Endodermal cell (in vitro differentiated cells): ENCODE measurements around the gene KLF4. TPM values are rescaled to one million over a fixed set of nuclear protein-coding genes. Genes with fewer than 3 reads are reported as not detected.

ENCODE experiments used
- DNase-seq: peaks from one replicate; pipeline ENCODE4 v3.0.0-alpha.2; 2017
- H3K27ac ChIP-seq: 2 replicates; pipeline ENCODE4 v1.5.1; 2013; ENCODE audit warnings: mild to moderate bottlenecking, low read depth, low read length, moderate library complexity
- H3K27me3 ChIP-seq: 2 replicates; pipeline ENCODE4 v1.6.1; 2013; ENCODE audit warnings: mild to moderate bottlenecking, low read length, moderate library complexity; ENCODE audit not compliant: insufficient read depth, control insufficient read depth, poor library complexity, severe bottlenecking
- H3K36me3 ChIP-seq: 2 replicates; pipeline ENCODE4 v1.7.0; 2013; ENCODE audit warnings: mild to moderate bottlenecking, low read length, moderate library complexity; ENCODE audit not compliant: control insufficient read depth, insufficient read depth
- H3K4me1 ChIP-seq: one replicate; pipeline ENCODE4 v1.7.0; 2013; ENCODE audit warnings: low read length; ENCODE audit not compliant: control insufficient read depth, insufficient read depth
- H3K4me3 ChIP-seq: 2 replicates; pipeline ENCODE4 v1.5.1; 2013; ENCODE audit warnings: mild to moderate bottlenecking, low read length, moderate library complexity
- H3K9ac ChIP-seq: 2 replicates; pipeline ENCODE4 v1.6.1; 2013; ENCODE audit warnings: mild to moderate bottlenecking, low read length, moderate library complexity; ENCODE audit not compliant: poor library complexity, severe bottlenecking; ENCODE audit errors: extremely low read depth
- H3K9me3 ChIP-seq: 2 replicates; pipeline ENCODE4 v1.6.1; 2013; ENCODE audit warnings: mild to moderate bottlenecking, low read length, moderate library complexity; ENCODE audit not compliant: control insufficient read depth
- H3K27ac Mint-ChIP-seq: 2 replicates; pipeline ENCODE4 v1.8.0; 2020; ENCODE audit warnings: mixed read lengths
- H3K27me3 Mint-ChIP-seq: 2 replicates; pipeline ENCODE4 v1.8.0; 2021; ENCODE audit warnings: mild to moderate bottlenecking, mixed read lengths; ENCODE audit not compliant: insufficient read depth
- H3K36me3 Mint-ChIP-seq: 2 replicates; pipeline ENCODE4 v1.8.0; 2020; ENCODE audit warnings: low read depth, mixed read lengths
- H3K4me1 Mint-ChIP-seq: 2 replicates; pipeline ENCODE4 v1.8.0; 2020; ENCODE audit warnings: mixed read lengths
- H3K4me3 Mint-ChIP-seq: 2 replicates; pipeline ENCODE4 v1.8.0; 2020; ENCODE audit warnings: mild to moderate bottlenecking, moderate library complexity, mixed read lengths
- H3K9me3 Mint-ChIP-seq: 2 replicates; pipeline ENCODE4 v1.8.0; 2020; ENCODE audit warnings: mild to moderate bottlenecking, mixed read lengths
- WGBS, 2 experiments: methylation state at CpG; one replicate each; pipeline versions ENCODE4 v1.1.5 to v1.1.7; 2013; ENCODE audit warnings: missing lambda C conversion rate in 2 of 2, mixed read lengths in 1 of 2; ENCODE audit not compliant: insufficient coverage in 1 of 2, insufficient read length in 1 of 2; 5-methylcytosine and 5-hydroxymethylcytosine counted together
- total RNA-seq, 2 donors: library from RNA; stranded (reverse); fragmentation: NEBNext Ultra II Directional in 1 of 2; extraction: Animal tissue kit (Norgen Biotek cat#: 25700) in 1 of 2; gene quantifications; 2 replicates in 1 of 2; 3 replicates in 1 of 2; pipeline ENCODE4 v1.2.1, GENCODE V29; 2021
- TF ChIP-seq, protein P1 (sequence below): fragments of 200-600 bp; sonication (generic); conservative IDR thresholded peaks from 2 replicates; pipeline ENCODE4 v1.5.0; 2021; ENCODE audit warnings: antibody characterized with exemption, mild to moderate bottlenecking

Gene KLF4
- total RNA-seq, 2 donors from 2014 or later, result 1.9 to 2.6 TPM

DNA sequence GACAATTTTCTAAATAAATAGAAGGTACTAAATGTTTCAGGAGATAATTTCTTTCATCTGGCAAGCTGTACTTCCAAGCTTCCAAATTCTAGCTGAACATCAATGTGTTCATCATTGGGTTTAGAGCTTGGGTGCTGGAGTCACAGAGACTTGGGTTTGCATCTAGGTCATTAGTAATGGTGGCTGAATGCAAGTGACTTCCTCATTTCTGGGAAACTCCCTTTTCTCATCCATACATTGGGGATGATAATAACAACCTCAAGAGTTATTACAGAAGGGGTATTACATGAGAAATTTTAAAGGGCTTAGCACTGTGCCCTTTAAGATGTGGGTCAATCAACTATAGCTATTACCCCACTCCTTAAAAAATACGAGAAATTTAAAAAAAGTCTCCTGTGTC lies 41.1 kb upstream of the KLF4 start:
- Mint-ChIP-seq H3K27ac (no peak overlapping the region), H3K9me3 (no peaks in the 10 kb centered on the region), H3K36me3 (no peaks in the 10 kb centered on the region), H3K4me3 (no peak overlapping the region), H3K27me3 (no peaks in the 10 kb centered on the region), H3K4me1 (no peaks in the 10 kb centered on the region)
- WGBS, 2 experiments, result 100% methylated on average over 1 of the region's 1 CpG; no CpG with 5 or more reads in 1 of the 2 experiments
- no peaks in the 10 kb centered on the region for H3K36me3 ChIP-seq
- no peak overlapping the region for H3K9ac ChIP-seq
- H3K9me3 ChIP-seq, result no peaks in the 10 kb centered on the region
- H3K4me1 ChIP-seq, result no peaks in the 10 kb centered on the region
- H3K27ac ChIP-seq, result no peak overlapping the region
- no peak overlapping the region for H3K4me3 ChIP-seq
- TF ChIP-seq, protein P1, sequence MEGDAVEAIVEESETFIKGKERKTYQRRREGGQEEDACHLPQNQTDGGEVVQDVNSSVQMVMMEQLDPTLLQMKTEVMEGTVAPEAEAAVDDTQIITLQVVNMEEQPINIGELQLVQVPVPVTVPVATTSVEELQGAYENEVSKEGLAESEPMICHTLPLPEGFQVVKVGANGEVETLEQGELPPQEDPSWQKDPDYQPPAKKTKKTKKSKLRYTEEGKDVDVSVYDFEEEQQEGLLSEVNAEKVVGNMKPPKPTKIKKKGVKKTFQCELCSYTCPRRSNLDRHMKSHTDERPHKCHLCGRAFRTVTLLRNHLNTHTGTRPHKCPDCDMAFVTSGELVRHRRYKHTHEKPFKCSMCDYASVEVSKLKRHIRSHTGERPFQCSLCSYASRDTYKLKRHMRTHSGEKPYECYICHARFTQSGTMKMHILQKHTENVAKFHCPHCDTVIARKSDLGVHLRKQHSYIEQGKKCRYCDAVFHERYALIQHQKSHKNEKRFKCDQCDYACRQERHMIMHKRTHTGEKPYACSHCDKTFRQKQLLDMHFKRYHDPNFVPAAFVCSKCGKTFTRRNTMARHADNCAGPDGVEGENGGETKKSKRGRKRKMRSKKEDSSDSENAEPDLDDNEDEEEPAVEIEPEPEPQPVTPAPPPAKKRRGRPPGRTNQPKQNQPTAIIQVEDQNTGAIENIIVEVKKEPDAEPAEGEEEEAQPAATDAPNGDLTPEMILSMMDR, result no peak
- DNase-seq, result no peak
- H3K27me3 ChIP-seq, result no peaks in the 10 kb centered on the region

DNA sequence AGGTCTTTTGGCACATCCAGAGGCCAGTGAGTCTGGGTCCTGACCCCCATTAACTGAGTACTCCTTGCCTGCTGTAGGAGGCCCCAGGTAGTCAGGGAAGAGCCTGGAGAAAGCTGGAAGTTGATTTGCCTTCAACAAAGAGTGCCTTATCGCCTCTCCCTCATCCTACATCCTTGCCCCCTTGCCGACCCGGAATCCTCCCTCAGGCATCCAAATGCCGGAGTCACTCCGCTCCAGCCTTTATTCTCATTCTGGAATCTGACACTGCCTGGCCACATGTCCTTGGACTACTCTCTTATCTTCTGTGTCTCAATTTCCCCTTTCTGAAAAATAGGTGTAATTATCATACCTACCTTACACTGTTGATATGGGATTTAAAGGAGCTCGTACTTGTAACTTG lies 39.1 kb upstream of the KLF4 start:
- Mint-ChIP-seq H3K36me3 (no peaks in the 10 kb centered on the region), H3K27me3 (no peaks in the 10 kb centered on the region)

DNA sequence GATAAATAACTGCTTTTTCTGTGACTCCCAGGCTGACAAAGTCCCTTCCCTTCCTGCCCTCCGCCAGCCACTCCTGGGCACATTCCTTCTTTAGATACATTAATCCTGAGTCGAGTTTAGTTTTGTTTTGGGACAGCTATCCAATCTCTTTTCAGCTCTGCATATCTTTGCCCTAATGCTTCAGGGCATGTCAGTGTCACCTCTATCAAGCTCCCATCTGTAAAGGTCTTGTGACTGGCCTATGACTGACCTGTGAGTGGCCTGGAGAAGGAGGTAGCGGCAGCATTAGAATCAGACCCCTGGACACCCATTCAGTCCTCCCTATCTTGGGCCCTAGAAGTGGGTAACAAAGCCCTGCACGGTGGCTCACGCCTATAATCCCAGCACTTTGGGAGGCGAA lies 34.0 kb upstream of the KLF4 start:
- Histone ChIP-seq H3K27ac (no peak overlapping the region), H3K9me3 (no peaks in the 10 kb centered on the region), H3K9ac (no peak overlapping the region), H3K27me3 (no peaks in the 10 kb centered on the region), H3K36me3 (no peaks in the 10 kb centered on the region), H3K4me1 (no peaks in the 10 kb centered on the region), H3K4me3 (no peak overlapping the region)
- no peak for DNase-seq
- Mint-ChIP-seq H3K9me3 (peaks cover 2% of the 10 kb centered on the region), H3K4me1 (no peaks in the 10 kb centered on the region), H3K36me3 (no peaks in the 10 kb centered on the region), H3K27ac (no peak overlapping the region), H3K4me3 (no peak overlapping the region), H3K27me3 (peaks cover 3% of the 10 kb centered on the region)
- TF ChIP-seq, protein P1, result no peak
- 95 to 98% methylated on average over 4 to 6 of the region's 6 CpGs for WGBS, 2 experiments

More for the DNA sequence above, 39.1 kb upstream of the KLF4 start:
- Mint-ChIP-seq H3K4me1 (no peaks in the 10 kb centered on the region), H3K9me3 (no peaks in the 10 kb centered on the region), H3K4me3 (no peak overlapping the region), H3K27ac (no peak overlapping the region)
- H3K4me3 ChIP-seq, result no peak overlapping the region
- H3K9ac ChIP-seq, result no peak overlapping the region
- no peaks in the 10 kb centered on the region for H3K36me3 ChIP-seq
- WGBS, 2 experiments, result 88 to 90% methylated on average over 5 to 6 of the region's 6 CpGs
- TF ChIP-seq, protein P1, result no peak
- no peaks in the 10 kb centered on the region for H3K27me3 ChIP-seq
- DNase-seq, result no peak
- no peak overlapping the region for H3K27ac ChIP-seq
- H3K4me1 ChIP-seq, result no peaks in the 10 kb centered on the region
- no peaks in the 10 kb centered on the region for H3K9me3 ChIP-seq
